ENCODE measurements around the gene TMEM107. TPM values are rescaled to one million over a fixed set of nuclear protein-coding genes. Genes with fewer than 3 reads are reported as not detected.

Gene TMEM107
- total and polyA plus RNA-seq, 10 of the 15 experiments (the other 5 are each of a cell fraction or from before 2014, with no cell fraction given): 7.9 to 38.7 (median 22.9) TPM

DNA sequence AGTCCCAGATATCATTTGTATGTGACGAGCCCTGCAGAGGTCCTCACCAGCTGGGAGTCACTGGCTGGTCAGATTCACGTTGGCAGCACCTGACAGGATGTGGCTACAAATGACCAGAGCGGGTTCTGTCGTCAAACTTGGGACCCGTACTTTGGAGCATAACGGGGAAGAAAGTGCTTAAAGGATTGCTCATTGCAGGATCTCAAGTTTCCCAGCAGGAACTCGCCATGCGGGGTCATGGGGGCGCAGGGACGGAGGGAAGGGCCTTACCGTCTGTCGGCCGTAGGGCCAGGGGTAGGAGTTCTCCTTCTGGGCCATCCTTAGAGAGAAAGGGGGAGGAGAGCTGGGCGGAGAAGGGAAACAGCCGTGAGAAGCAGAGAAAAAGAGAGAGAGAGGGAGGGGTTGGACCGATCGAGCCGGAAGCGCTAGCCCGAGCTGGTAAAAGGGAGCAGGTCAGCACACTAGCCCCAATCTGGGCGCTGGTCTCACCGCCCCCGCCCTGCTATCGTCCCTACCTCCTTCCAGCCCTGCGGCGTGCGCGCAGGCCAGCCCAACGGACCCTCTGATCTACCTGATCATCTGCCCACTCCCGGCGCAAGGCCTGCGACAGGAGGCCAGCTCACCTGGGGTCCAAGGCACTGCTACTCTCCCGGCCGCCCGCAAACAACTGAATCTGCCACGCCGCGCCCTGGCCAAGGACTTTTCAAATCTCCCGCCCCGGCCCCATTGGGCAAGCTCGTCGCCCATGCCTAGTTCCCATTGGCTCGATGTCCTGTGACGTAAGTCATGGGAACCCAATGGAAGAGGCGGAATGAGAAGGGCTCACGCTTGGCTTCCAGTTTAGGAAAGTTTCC, 34.0 kb upstream of the TMEM107 start, which contains the start of gene AURKB (continued):
- no peak; a peak in 1 of 4 replicates for TF ChIP-seq EP300 (IDR thresholded peaks at IDR 0.05; ENCODE audit: borderline replicate concordance in 1 of 2, control insufficient read depth in 1 of 2, low read depth in 2 of 2, low read length in 2 of 2)
- peak in 1 of 2 experiments; percentile 26; a peak in 1 of 4 replicates for TF ChIP-seq SRF (IDR thresholded peaks at IDR 0.05; ENCODE audit: low read depth in 2 of 2, low read length in 2 of 2)
- no peak for TF ChIP-seq PAX8 (IDR thresholded peaks at IDR 0.05)
- peak in 1 of 2 experiments; percentile 50; a peak in 1 of 3 replicates for TF ChIP-seq EGR1 (IDR thresholded peaks at IDR 0.05; ENCODE audit: borderline replicate concordance in 1 of 2, low read depth in 2 of 2, low read length in 2 of 2)
- peak; percentile 86; the same call in 1 of the 2 replicates for TF ChIP-seq SMAD5 (IDR thresholded peaks at IDR 0.05; ENCODE audit: low read depth)
- TF ChIP-seq, protein P1, sequence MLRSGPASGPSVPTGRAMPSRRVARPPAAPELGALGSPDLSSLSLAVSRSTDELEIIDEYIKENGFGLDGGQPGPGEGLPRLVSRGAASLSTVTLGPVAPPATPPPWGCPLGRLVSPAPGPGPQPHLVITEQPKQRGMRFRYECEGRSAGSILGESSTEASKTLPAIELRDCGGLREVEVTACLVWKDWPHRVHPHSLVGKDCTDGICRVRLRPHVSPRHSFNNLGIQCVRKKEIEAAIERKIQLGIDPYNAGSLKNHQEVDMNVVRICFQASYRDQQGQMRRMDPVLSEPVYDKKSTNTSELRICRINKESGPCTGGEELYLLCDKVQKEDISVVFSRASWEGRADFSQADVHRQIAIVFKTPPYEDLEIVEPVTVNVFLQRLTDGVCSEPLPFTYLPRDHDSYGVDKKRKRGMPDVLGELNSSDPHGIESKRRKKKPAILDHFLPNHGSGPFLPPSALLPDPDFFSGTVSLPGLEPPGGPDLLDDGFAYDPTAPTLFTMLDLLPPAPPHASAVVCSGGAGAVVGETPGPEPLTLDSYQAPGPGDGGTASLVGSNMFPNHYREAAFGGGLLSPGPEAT (IDR thresholded peaks at IDR 0.05; ENCODE audit: low read depth): peak; percentile 89; the same call in 1 of the 2 replicates
- no peak for TF ChIP-seq SPI1 (IDR thresholded peaks at IDR 0.05; ENCODE audit: borderline replicate concordance, insufficient read depth, low read depth, low read length)
- peak; percentile 96 for TF ChIP-seq POLR2A (IDR thresholded peaks at IDR 0.05; ENCODE audit: low read depth, low read length)
- TF ChIP-seq MTA3 (IDR thresholded peaks at IDR 0.05; ENCODE audit: borderline replicate concordance, low read length): 0 out of 2 replicates have a peak, but pooled peaks have one; percentile 31
- no peak for TF ChIP-seq NFXL1 (IDR thresholded peaks at IDR 0.05; ENCODE audit: borderline replicate concordance)
- TF ChIP-seq SREBF2 (IDR thresholded peaks at IDR 0.05; ENCODE audit: low read length): no peak
- 0 out of 2 replicates have a peak, but pooled peaks have one; percentile 47 for TF ChIP-seq STAT1 (conservative IDR thresholded peaks at IDR 0.05)
- TF ChIP-seq NFYB (IDR thresholded peaks at IDR 0.05; ENCODE audit: insufficient read depth, low read depth, low read length): peak; percentile 92
- TF ChIP-seq, protein P2, sequence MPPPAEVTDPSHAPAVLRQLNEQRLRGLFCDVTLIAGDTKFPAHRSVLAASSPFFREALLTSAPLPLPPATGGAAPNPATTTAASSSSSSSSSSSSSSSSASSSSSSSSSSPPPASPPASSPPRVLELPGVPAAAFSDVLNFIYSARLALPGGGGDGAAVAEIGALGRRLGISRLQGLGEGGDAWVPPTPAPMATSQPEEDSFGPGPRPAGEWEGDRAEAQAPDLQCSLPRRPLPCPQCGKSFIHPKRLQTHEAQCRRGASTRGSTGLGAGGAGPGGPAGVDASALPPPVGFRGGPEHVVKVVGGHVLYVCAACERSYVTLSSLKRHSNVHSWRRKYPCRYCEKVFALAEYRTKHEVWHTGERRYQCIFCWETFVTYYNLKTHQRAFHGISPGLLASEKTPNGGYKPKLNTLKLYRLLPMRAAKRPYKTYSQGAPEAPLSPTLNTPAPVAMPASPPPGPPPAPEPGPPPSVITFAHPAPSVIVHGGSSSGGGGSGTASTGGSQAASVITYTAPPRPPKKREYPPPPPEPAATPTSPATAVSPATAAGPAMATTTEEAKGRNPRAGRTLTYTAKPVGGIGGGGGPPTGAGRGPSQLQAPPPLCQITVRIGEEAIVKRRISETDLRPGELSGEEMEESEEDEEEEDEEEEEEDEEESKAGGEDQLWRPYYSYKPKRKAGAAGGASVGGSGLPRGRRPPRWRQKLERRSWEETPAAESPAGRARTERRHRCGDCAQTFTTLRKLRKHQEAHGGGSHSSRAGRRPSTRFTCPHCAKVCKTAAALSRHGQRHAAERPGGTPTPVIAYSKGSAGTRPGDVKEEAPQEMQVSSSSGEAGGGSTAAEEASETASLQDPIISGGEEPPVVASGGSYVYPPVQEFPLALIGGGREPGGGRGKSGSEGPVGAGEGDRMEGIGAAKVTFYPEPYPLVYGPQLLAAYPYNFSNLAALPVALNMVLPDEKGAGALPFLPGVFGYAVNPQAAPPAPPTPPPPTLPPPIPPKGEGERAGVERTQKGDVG (CRISPR knock-in tag; IDR thresholded peaks at IDR 0.05): no peak
- TF ChIP-seq MYB (IDR thresholded peaks at IDR 0.05; ENCODE audit: borderline replicate concordance, low read depth, low read length): no peak
- TF ChIP-seq, protein P3, sequence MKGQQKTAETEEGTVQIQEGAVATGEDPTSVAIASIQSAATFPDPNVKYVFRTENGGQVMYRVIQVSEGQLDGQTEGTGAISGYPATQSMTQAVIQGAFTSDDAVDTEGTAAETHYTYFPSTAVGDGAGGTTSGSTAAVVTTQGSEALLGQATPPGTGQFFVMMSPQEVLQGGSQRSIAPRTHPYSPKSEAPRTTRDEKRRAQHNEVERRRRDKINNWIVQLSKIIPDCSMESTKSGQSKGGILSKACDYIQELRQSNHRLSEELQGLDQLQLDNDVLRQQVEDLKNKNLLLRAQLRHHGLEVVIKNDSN (IDR thresholded peaks at IDR 0.05; ENCODE audit: borderline replicate concordance, extremely low read length, insufficient read depth, low read depth, low read length): peak; percentile 58
- TF ChIP-seq, protein P4, sequence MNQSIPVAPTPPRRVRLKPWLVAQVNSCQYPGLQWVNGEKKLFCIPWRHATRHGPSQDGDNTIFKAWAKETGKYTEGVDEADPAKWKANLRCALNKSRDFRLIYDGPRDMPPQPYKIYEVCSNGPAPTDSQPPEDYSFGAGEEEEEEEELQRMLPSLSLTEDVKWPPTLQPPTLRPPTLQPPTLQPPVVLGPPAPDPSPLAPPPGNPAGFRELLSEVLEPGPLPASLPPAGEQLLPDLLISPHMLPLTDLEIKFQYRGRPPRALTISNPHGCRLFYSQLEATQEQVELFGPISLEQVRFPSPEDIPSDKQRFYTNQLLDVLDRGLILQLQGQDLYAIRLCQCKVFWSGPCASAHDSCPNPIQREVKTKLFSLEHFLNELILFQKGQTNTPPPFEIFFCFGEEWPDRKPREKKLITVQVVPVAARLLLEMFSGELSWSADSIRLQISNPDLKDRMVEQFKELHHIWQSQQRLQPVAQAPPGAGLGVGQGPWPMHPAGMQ (IDR thresholded peaks at IDR 0.05; ENCODE audit: borderline replicate concordance): no peak
- TF ChIP-seq PML (IDR thresholded peaks at IDR 0.05; ENCODE audit: low read length): 0 out of 2 replicates have a peak, but pooled peaks have one; percentile 53
- TF ChIP-seq KLF5 (IDR thresholded peaks at IDR 0.05; ENCODE audit: partially characterized antibody): peak; percentile 54
- TF ChIP-seq POLR2AphosphoS2 (IDR thresholded peaks at IDR 0.05; ENCODE audit: low read depth, low read length): no peak
- TF ChIP-seq NBN (IDR thresholded peaks at IDR 0.05): no peak; the same call in 1 of the 2 replicates
- no peak for TF ChIP-seq IKZF2 (IDR thresholded peaks at IDR 0.05)
